GM12875 (cell line): ENCODE data around the gene MLXIP.

Experiments
- H3K4me3 ChIP-seq: one replicate; pipeline ENCODE4 v1.5.1; 2011; ENCODE audit warnings: low read depth, low read length, control low read depth
- CTCF ChIP-seq: IDR thresholded peaks from 2 replicates; pipeline ENCODE4 v1.5.1; 2011; ENCODE audit warnings: low read depth, mild to moderate bottlenecking, control low read depth, inconsistent platforms, low read length, moderate library complexity, borderline replicate concordance; ENCODE audit not compliant: insufficient read depth

MLXIP gene

DNA sequence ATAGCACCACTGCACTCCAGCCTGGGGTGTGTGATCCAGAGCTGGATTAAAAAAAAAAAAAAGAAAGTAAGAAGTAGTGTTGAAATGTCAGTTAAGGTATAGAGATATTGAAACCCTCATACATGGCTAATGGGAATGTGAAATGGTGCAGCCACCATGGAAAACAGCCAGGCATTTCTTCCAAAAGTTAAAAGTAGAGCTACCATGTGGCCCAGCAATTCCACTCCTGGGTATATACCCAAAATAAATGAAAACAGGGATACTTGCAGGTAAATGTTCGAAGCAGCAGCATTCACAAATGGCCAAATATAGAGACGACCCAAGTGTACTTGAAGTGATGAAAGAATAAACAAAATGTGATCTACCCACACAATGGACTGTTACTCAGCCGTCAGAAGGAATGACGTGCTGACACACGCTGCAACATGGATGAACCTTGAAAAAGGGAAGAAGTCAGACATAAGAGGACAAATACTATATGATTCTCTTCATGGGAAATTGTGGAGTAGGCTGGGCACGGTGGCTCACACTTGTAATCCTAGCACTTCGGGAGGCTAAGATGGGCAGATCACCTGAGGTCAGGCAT lies 80.2 kb downstream of the MLXIP start:
- TF ChIP-seq CTCF, result no peak

GRCh38 chr12:122159882-122160281 lies 81.3 kb downstream of the MLXIP start:
- 0 out of 2 replicates have a peak, but pooled peaks have one; percentile 4 for TF ChIP-seq CTCF
- H3K4me3 ChIP-seq, result no peak overlapping the region

More for the DNA sequence above, 80.2 kb downstream of the MLXIP start:
- H3K4me3 ChIP-seq, result no peak overlapping the region

DNA sequence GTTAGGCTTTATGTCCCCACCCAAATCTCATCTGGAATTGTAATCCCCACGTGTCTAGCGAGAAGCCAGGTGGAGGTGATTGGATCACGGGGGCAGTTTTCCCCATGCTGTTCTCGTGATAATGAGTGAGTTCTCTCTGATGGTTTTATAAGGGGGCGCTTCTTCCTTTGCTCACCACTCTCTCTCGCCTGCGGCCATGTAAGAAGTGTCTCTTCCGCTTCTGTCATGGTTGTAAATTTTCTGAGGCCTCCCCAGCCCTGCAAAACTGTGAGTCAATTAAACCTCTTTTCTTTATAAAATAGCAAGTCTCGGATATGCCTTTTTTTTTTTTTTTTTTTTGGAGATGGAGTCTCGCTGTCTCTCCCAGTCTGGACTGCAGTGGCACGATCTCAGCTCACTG lies 82.2 kb downstream of the MLXIP start:
- H3K4me3 ChIP-seq, result no peak overlapping the region
- no peak for TF ChIP-seq CTCF

- no peak for TF ChIP-seq CTCF
Measured at GRCh38 chr12:122161682-122162081, 83.1 kb downstream of the MLXIP start.

GRCh38 chr12:122162976-122163375 lies 84.4 kb downstream of the MLXIP start:
- TF ChIP-seq CTCF, result no peak
- no peak overlapping the region for H3K4me3 ChIP-seq

More at GRCh38 chr12:122161682-122162081, 83.1 kb downstream of the MLXIP start:
- H3K4me3 ChIP-seq, result no peak overlapping the region

GRCh38 chr12:122166422-122167349 lies 88.1 kb downstream of the MLXIP start:
- no peak overlapping the region for H3K4me3 ChIP-seq
- TF ChIP-seq CTCF, result no peak

DNA sequence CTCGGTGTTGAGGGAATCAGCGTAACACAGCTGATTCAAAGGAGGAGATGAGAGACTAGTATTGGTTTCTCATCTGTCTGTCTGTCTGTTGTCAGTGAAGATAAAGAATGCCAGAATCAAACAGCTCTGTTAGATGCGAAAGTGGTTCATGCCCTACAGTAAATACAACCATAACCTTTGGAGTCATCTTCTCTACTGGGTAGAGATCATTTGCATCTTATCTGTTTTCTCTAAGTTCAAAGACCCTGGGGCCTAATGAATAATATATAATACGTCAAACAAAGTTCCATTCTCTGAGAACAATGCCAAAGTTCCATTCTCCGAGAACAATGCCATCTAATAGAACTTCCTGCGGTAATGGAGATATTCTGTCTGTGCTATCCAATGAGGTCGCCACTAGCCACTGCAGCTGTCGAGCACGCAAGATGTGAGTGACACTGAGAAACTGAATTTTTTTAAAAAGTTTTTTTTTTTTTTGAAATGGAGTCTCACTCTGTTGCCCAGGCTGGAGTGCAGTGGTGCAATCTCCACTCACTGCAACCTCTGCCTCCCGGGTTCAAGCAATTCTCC lies 88.9 kb downstream of the MLXIP start:
- no peak for TF ChIP-seq CTCF
- no peak overlapping the region for H3K4me3 ChIP-seq
